ENCODE measurements around the gene LRR1. TPM values are rescaled to one million over a fixed set of nuclear protein-coding genes. Genes with fewer than 3 reads are reported as not detected.
A peak's percentile ranks its signal among the peaks of the same experiment; 100 is the strongest.

The LRR1 gene
- total and polyA plus RNA-seq, 2 of the 4 experiments (the other 2 are of a cell fraction): 11.6 to 20.8 TPM

GRCh38 chr14:49549881-49550280 lies 48.9 kb upstream of the LRR1 start:
- Histone ChIP-seq H3K4me2 (ENCODE audit: low read depth, low read length) (no peak overlapping the region), H2AFZ (replicated peaks; ENCODE audit: low read length, poor library complexity) (peak overlapping the region; percentile 21), H3K4me3 (ENCODE audit: insufficient read depth, low read depth, low read length) (no peak overlapping the region), H3K23ac (ENCODE audit: low read depth, low read length) (no peak overlapping the region), H3K9ac (ENCODE audit: low read depth, low read length) (no peak overlapping the region), H4K5ac (ENCODE audit: low read depth, low read length) (no peak overlapping the region), H4K91ac (ENCODE audit: insufficient read depth, low read depth, low read length) (no peak overlapping the region), H3K9me3 (ENCODE audit: control insufficient read depth, insufficient read depth, low read length) (no peaks in the 10 kb centered on the region), H3K27ac (ENCODE audit: insufficient read depth, low read length) (no peak overlapping the region), H4K8ac (ENCODE audit: low read depth in 2 of 2, low read length in 2 of 2) (no peak overlapping the region), H3K9me1 (ENCODE audit: insufficient read depth, low read length) (no peaks in the 10 kb centered on the region), H4K20me1 (ENCODE audit: insufficient read depth, low read length) (no peaks in the 10 kb centered on the region), H3K4me1 (ENCODE audit: control insufficient read depth, insufficient read depth, low read length) (no peaks in the 10 kb centered on the region), H2AK5ac (ENCODE audit: low read depth, low read length) (no peak overlapping the region), H2BK120ac (ENCODE audit: low read depth, low read length) (no peak overlapping the region), H3K79me1 (ENCODE audit: low read depth in 1 of 2, low read length in 2 of 2) (no peaks in the 10 kb centered on the region), H3K36me3 (ENCODE audit: control insufficient read depth, insufficient read depth, low read length) (no peaks in the 10 kb centered on the region), H3K56ac (ENCODE audit: extremely low read depth, insufficient read depth, low read length) (no peak overlapping the region), H3K14ac (replicated peaks; ENCODE audit: low read depth, low read length) (no peak overlapping the region), H2BK5ac (ENCODE audit: low read depth, low read length, poor library complexity, severe bottlenecking) (no peak overlapping the region), H3K4ac (ENCODE audit: low read depth, low read length) (no peak overlapping the region), H3K27me3 (ENCODE audit: control insufficient read depth, insufficient read depth, low read length) (no peaks in the 10 kb centered on the region), H2AK9ac (replicated peaks; ENCODE audit: low read depth, low read length, poor library complexity) (no peak overlapping the region), H2BK20ac (ENCODE audit: low read depth, low read length) (no peak overlapping the region), H2BK15ac (ENCODE audit: low read depth, low read length) (no peak overlapping the region), H3K18ac (ENCODE audit: low read depth, low read length) (no peak overlapping the region)
- BruUV-seq (replicated peaks): no TSS peak
- dilution Hi-C loops (cut with HindIII; ENCODE audit: low sequenced_read_pairs, unreplicated experiment): no loop called here
- TF ChIP-seq MXI1 (IDR thresholded peaks at IDR 0.05; ENCODE audit: borderline replicate concordance, low read depth, low read length) (no peak), NFE2L2 (IDR thresholded peaks at IDR 0.05; ENCODE audit: low read depth, low read length) (no peak), CHD1 (IDR thresholded peaks at IDR 0.05; ENCODE audit: low read depth, low read length) (no peak), POLR2A (IDR thresholded peaks at IDR 0.05; ENCODE audit: low read depth, low read length) (no peak), MAFK (IDR thresholded peaks at IDR 0.05; ENCODE audit: low read depth, low read length) (no peak), SMC3 (IDR thresholded peaks at IDR 0.05; ENCODE audit: low read depth, low read length) (no peak), RAD21 (IDR thresholded peaks at IDR 0.05; ENCODE audit: low read length) (no peak), RCOR1 (IDR thresholded peaks at IDR 0.05; ENCODE audit: insufficient replicate concordance, low read length) (no peak)
- POLR2A ChIA-PET (ENCODE audit: unreplicated experiment): no interaction called here
- CTCF ChIA-PET: interaction anchor here (0.8 to 2.0 kb wide), 3 partner anchors 12 to 88 kb away, joined by 3 to 9 read pairs (median 3); no protein-coding TSS in a partner anchor
- no CpG with 5 or more reads among the region's 4 CpGs for WGBS, 2 experiments (ENCODE audit: extremely low coverage in 2 of 2, insufficient read length in 1 of 2)
- DNase-seq: peak; percentile 44
- intact Hi-C loops (cut with micrococcal nuclease): loop anchor here (10.0 kb wide), 1 partner anchor 85 kb away; no protein-coding TSS in a partner anchor
- in situ Hi-C loops (cut with MboI; ENCODE audit: low sequenced_read_pairs): no loop called here
- ATAC-seq (ENCODE audit: low read depth): no peak
